ENCODE results near the gene CELF1. TPM values are rescaled to one million over a fixed set of nuclear protein-coding genes. Genes with fewer than 3 reads are reported as not detected.
A peak's percentile ranks its signal among the peaks of the same experiment; 100 is the strongest.

The CELF1 gene
- total and polyA plus RNA-seq, 9 of the 15 experiments (the other 6 are each of a cell fraction or from before 2014, with no cell fraction given) = 11.3 to 142 (median 77.4) TPM

DNA sequence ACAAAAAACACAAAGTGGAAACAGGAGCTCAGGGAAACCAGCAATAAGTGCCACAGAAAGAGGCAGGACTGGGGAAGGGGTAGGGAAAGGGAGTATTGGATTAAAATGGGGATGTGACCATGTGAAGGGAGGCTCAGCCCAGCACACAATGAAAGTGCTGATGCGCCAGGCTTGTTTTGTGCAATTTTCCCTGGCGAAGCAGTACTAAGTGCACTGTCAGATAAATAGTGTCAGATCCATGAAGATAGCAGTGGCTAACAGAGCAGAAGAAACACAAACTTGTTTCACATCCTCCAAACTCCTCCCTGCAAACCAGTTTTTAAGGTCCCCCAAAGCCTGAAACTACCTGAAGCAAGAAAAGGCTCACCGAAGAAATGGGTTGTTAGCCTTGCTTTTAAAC lies 53.3 kb downstream of the CELF1 start:
- ChIA-PET CTCF (ENCODE audit: low intra/inter-chr PET ratio) (no interaction called here), POLR2A (interaction anchor here (4.1 kb wide), 1 partner anchor 9 kb away, joined by 14 read pairs; no protein-coding TSS in a partner anchor)
- Histone ChIP-seq H4K20me1 (replicated peaks; ENCODE audit: control insufficient read depth, insufficient read depth, low read length) (peaks cover 16% of the 10 kb centered on the region), H3K4me1 (replicated peaks in 1 of 2; ENCODE audit: control insufficient read depth in 2 of 2, insufficient read depth in 2 of 2, low read length in 2 of 2) (peaks cover 4 to 10% of the 10 kb centered on the region in 2 experiments; a peak in 3 of 5 replicates), H3K9me3 (replicated peaks; ENCODE audit: control insufficient read depth, insufficient read depth, low read depth, low read length) (no peaks in the 10 kb centered on the region), H3K4me3 (no peak overlapping the region), H3K36me3 (ENCODE audit: control insufficient read depth, insufficient read depth, low read length) (peaks cover 70% of the 10 kb centered on the region), H3K27ac (ENCODE audit: extremely low read depth, low read depth, low read length) (no peak overlapping the region), H2AFZ (ENCODE audit: low read depth, low read length) (no peak overlapping the region), H3K4me2 (ENCODE audit: insufficient read depth, low read length) (no peak overlapping the region), H3K9me1 (ENCODE audit: control insufficient read depth, insufficient read depth, low read length) (peaks cover 4% of the 10 kb centered on the region), H3K9ac (ENCODE audit: insufficient read depth in 1 of 2, low read depth in 2 of 2, low read length in 2 of 2) (peak overlapping the region in 1 of 2 experiments; percentile 23; a peak in 1 of 4 replicates), H3K27me3 (ENCODE audit: control insufficient read depth in 2 of 2, insufficient read depth in 2 of 2, low read length in 2 of 2) (no peaks in the 10 kb centered on the region), H3K79me2 (ENCODE audit: control insufficient read depth, insufficient read depth, low read length) (peaks cover 99% of the 10 kb centered on the region)
- in situ Hi-C loops (cut with MboI) (no loop called here), intact Hi-C loops (cut with micrococcal nuclease) (no loop called here)
- DNase-seq (ENCODE audit: extremely low read depth in 1 of 4, low spot score in 3 of 4) (no peak), FAIRE-seq (no peak), ATAC-seq (no peak)
- BruUV-seq (replicated peaks) = no TSS peak
- no peak for TF ChIP-seq CXXC5 (CRISPR knock-in tag; IDR thresholded peaks at IDR 0.05)
- no peak for TF ChIP-seq KLF13 (tag; IDR thresholded peaks at IDR 0.05; ENCODE audit: borderline replicate concordance, low read depth)
- no peak for TF ChIP-seq ZNF197 (CRISPR knock-in tag; IDR thresholded peaks at IDR 0.05; ENCODE audit: low read depth)
- TF ChIP-seq, protein P1, sequence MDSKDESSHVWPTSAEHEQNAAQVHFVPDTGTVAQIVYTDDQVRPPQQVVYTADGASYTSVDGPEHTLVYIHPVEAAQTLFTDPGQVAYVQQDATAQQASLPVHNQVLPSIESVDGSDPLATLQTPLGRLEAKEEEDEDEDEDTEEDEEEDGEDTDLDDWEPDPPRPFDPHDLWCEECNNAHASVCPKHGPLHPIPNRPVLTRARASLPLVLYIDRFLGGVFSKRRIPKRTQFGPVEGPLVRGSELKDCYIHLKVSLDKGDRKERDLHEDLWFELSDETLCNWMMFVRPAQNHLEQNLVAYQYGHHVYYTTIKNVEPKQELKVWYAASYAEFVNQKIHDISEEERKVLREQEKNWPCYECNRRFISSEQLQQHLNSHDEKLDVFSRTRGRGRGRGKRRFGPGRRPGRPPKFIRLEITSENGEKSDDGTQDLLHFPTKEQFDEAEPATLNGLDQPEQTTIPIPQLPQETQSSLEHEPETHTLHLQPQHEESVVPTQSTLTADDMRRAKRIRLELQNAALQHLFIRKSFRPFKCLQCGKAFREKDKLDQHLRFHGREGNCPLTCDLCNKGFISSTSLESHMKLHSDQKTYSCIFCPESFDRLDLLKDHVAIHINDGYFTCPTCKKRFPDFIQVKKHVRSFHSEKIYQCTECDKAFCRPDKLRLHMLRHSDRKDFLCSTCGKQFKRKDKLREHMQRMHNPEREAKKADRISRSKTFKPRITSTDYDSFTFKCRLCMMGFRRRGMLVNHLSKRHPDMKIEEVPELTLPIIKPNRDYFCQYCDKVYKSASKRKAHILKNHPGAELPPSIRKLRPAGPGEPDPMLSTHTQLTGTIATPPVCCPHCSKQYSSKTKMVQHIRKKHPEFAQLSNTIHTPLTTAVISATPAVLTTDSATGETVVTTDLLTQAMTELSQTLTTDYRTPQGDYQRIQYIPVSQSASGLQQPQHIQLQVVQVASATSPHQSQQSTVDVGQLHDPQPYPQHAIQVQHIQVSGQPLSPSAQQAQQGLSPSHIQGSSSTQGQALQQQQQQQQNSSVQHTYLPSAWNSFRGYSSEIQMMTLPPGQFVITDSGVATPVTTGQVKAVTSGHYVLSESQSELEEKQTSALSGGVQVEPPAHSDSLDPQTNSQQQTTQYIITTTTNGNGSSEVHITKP (IDR thresholded peaks at IDR 0.05; ENCODE audit: partially characterized antibody) = peak; percentile 44
- no peak for TF ChIP-seq CHD2 (IDR thresholded peaks at IDR 0.05; ENCODE audit: low read depth, low read length)
- TF ChIP-seq ZNF316 (IDR thresholded peaks at IDR 0.05) = 0 out of 2 replicates have a peak, but pooled peaks have one; percentile 8
- TF ChIP-seq SLC30A9 (CRISPR knock-in tag; IDR thresholded peaks at IDR 0.05) = no peak
- no peak for TF ChIP-seq MTF1 (CRISPR knock-in tag; IDR thresholded peaks at IDR 0.05; ENCODE audit: borderline replicate concordance)
- 87% methylated on average over 3 of the region's 3 CpGs for WGBS (ENCODE audit: insufficient coverage, low coverage, missing lambda C conversion rate)
